ENCODE results near the gene AKR1C2. TPM values are rescaled to one million over a fixed set of nuclear protein-coding genes. Genes with fewer than 3 reads are reported as not detected.
"Not testable (repeated sequence)": the region's sequence is repeated elsewhere in the genome, so short reads cannot be mapped to it uniquely, and the experiment has no call there.

Gene AKR1C2
- total RNA-seq, 1 experiment from 2014 or later, result 0.25 TPM

DNA sequence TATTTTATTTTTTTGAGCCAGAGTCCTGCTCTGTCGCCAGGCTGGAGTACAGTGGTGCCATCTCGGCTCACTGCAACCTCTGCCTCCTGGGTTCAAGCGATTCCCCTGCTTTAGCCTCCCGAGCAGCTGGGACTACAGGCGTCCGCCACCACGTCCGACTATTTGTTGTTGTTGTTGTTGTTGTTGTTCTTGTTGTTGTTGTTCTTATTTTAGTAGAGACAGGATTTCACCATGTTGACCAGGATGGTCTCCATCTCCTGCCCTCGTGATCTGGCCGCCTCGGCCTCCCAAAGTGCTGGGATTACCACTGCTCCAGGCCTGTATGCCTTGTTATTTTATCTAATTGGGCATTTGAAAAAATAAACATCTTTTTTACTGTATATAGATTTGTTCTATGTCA is 42.1 kb downstream of the AKR1C2 start:
- H3K9me3 ChIP-seq (ENCODE audit: control insufficient read depth in 1 of 2, insufficient read depth in 1 of 2, low read depth in 1 of 2, low read length in 2 of 2); H3K9ac ChIP-seq (ENCODE audit: low read length); H2AFZ ChIP-seq (ENCODE audit: low read depth, low read length, poor library complexity, severe bottlenecking); RAD21 ChIA-PET (ENCODE audit: low non-redundant PET in 1 of 2, low total read pairs in 2 of 2, uncharacterized antibody in 2 of 2, unreplicated experiment in 2 of 2); H3K27ac ChIP-seq (ENCODE audit: low read depth, low read length); DNase-seq (ENCODE audit: low read depth, low spot score); ATAC-seq; H3K4me1 ChIP-seq (ENCODE audit: control insufficient read depth in 1 of 2, insufficient read depth in 2 of 2, low read length in 2 of 2); H3K36me3 ChIP-seq (ENCODE audit: control insufficient read depth in 1 of 2, insufficient read depth in 2 of 2, low read length in 2 of 2); intact Hi-C loops (cut with micrococcal nuclease); H3K9me2 ChIP-seq (ENCODE audit: insufficient read depth); CTCF ChIA-PET; H3K79me2 ChIP-seq (ENCODE audit: insufficient read depth, low read length); H3K4me3 ChIP-seq (replicated peaks in 1 of 2; ENCODE audit: low read depth in 1 of 2, low read length in 2 of 2); H3K27me3 ChIP-seq (ENCODE audit: insufficient read depth, low read length); H3K4me2 ChIP-seq (ENCODE audit: low read length); BruUV-seq (replicated peaks); H4K20me1 ChIP-seq (ENCODE audit: insufficient read depth); POLR2A ChIA-PET: not testable (repeated sequence)

DNA sequence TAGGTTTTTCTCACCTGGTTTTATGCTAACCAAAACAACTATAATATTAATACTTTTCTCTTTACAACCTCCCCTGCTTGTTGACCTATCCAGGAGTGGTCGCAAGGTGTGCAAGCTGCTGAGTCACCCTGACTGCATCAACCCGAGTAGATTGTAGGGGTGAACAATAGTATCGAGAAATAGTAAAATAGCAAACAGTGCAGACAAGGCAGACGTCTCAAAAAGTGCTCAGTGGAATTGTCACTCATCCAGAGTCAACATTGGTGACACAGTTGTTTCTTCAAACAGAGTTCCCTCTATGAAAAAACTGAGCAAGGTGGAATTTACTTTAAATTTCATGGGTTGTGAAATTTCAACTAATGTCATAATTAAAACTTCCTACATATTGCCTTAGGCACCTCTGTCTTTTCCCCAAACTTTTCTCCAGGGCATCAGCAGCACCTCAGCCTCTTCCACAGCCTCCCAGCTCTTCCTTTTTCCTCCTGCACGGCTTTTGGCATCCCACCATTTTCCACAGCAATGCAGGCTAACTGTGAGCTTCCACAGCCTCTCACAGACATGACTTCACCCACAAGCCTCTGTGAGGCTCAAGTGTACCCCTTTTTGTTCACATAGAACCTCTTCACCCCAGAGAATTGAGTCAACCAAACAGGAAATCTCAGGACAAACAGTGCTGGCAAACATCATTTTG is 46.6 kb downstream of the AKR1C2 start:
- H3K4me1 ChIP-seq (ENCODE audit: control insufficient read depth in 1 of 2, insufficient read depth in 2 of 2, low read length in 2 of 2); H3K9me3 ChIP-seq (ENCODE audit: control insufficient read depth in 1 of 2, insufficient read depth in 1 of 2, low read depth in 1 of 2, low read length in 2 of 2); H3K27ac ChIP-seq (ENCODE audit: low read depth, low read length); H3K27me3 ChIP-seq (ENCODE audit: insufficient read depth, low read length); RAD21 ChIA-PET (ENCODE audit: low non-redundant PET in 1 of 2, low total read pairs in 2 of 2, uncharacterized antibody in 2 of 2, unreplicated experiment in 2 of 2); H3K36me3 ChIP-seq (ENCODE audit: control insufficient read depth in 1 of 2, insufficient read depth in 2 of 2, low read length in 2 of 2); H4K20me1 ChIP-seq (ENCODE audit: insufficient read depth); H3K4me3 ChIP-seq (replicated peaks in 1 of 2; ENCODE audit: low read depth in 1 of 2, low read length in 2 of 2); CTCF ChIA-PET; H3K9ac ChIP-seq (ENCODE audit: low read length); POLR2A ChIA-PET; intact Hi-C loops (cut with micrococcal nuclease); H3K9me2 ChIP-seq (ENCODE audit: insufficient read depth); BruUV-seq (replicated peaks); DNase-seq (ENCODE audit: low read depth, low spot score); H3K4me2 ChIP-seq (ENCODE audit: low read length); H3K79me2 ChIP-seq (ENCODE audit: insufficient read depth, low read length); ATAC-seq; H2AFZ ChIP-seq (ENCODE audit: low read depth, low read length, poor library complexity, severe bottlenecking): not testable (repeated sequence)

DNA sequence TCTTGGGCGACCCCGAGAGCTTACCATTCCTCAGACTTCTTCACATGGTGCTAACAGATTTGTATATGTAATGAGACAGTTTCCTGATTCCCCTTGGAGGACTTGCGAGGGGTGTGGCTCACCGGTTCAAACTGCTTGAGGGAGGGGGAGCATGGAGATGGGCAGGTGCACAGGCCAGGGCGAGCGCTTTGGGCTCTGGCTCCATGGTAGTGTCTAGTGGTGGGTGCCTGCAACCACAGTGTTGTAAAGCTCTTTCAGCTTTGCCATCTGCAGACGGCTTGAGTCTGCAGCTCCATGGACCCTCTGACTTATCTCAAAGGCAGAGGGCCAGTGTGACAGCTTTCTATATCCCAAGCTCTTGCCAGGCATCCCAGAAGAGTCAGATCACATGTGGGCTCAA is 47.6 kb downstream of the AKR1C2 start:
- H2AFZ ChIP-seq (ENCODE audit: low read depth, low read length, poor library complexity, severe bottlenecking); CTCF ChIA-PET; H3K4me2 ChIP-seq (ENCODE audit: low read length); H3K27me3 ChIP-seq (ENCODE audit: insufficient read depth, low read length); POLR2A ChIA-PET; H3K36me3 ChIP-seq (ENCODE audit: control insufficient read depth in 1 of 2, insufficient read depth in 2 of 2, low read length in 2 of 2); H3K79me2 ChIP-seq (ENCODE audit: insufficient read depth, low read length); H3K4me1 ChIP-seq (ENCODE audit: control insufficient read depth in 1 of 2, insufficient read depth in 2 of 2, low read length in 2 of 2); DNase-seq (ENCODE audit: low read depth, low spot score); H4K20me1 ChIP-seq (ENCODE audit: insufficient read depth); BruUV-seq (replicated peaks); H3K9me2 ChIP-seq (ENCODE audit: insufficient read depth); H3K9ac ChIP-seq (ENCODE audit: low read length); H3K9me3 ChIP-seq (ENCODE audit: control insufficient read depth in 1 of 2, insufficient read depth in 1 of 2, low read depth in 1 of 2, low read length in 2 of 2); H3K27ac ChIP-seq (ENCODE audit: low read depth, low read length); intact Hi-C loops (cut with micrococcal nuclease); H3K4me3 ChIP-seq (replicated peaks in 1 of 2; ENCODE audit: low read depth in 1 of 2, low read length in 2 of 2); ATAC-seq; RAD21 ChIA-PET (ENCODE audit: low non-redundant PET in 1 of 2, low total read pairs in 2 of 2, uncharacterized antibody in 2 of 2, unreplicated experiment in 2 of 2): not testable (repeated sequence)

All from HCT116 (cell line).